Stimulated activated CD4-positive, alpha-beta T cell treated with anti-CD3 and anti-CD28 coated beads, TNF-alpha, amount 100 ng/mL, for 24 hours (primary cell): Measurements from ENCODE around the gene CATSPERE.
"Not testable (repeated sequence)": the region's sequence is repeated elsewhere in the genome, so short reads cannot be mapped to it uniquely, and the experiment has no call there.

Experiments used
- DNase-seq, 3 experiments: peaks; one replicate each; pipeline ENCODE4 v3.0.0-alpha.2; 2020; ENCODE audit warnings: low read depth in 3 of 3

Gene CATSPERE

GRCh38 chr1:244545511-244545910 is 84.4 kb downstream of the CATSPERE start:
- DNase-seq: no peak

GRCh38 chr1:244548558-244549115 is 87.6 kb downstream of the CATSPERE start:
- no peak for DNase-seq

- DNase-seq: no peak
Measured at GRCh38 chr1:244552336-244552735, 91.3 kb downstream of the CATSPERE start.

GRCh38 chr1:244556263-244556662 is 95.2 kb downstream of the CATSPERE start:
- DNase-seq: no peak

GRCh38 chr1:244557565-244557964 is 96.5 kb downstream of the CATSPERE start:
- DNase-seq: no peak

GRCh38 chr1:244559561-244559960 is 98.5 kb downstream of the CATSPERE start:
- DNase-seq: no peak

GRCh38 chr1:244562877-244563276 is 101.8 kb downstream of the CATSPERE start:
- DNase-seq: not testable (repeated sequence)

GRCh38 chr1:244573768-244574167 is 112.7 kb downstream of the CATSPERE start:
- DNase-seq: no peak

- DNase-seq: no peak
Measured at GRCh38 chr1:244576259-244576892, 115.3 kb downstream of the CATSPERE start.

- DNase-seq: not testable (repeated sequence)
Measured at GRCh38 chr1:244578205-244578604, 117.1 kb downstream of the CATSPERE start.

- DNase-seq: no peak
Measured at GRCh38 chr1:244583358-244583982, 122.4 kb downstream of the CATSPERE start.

- DNase-seq: no peak
Measured at GRCh38 chr1:244585867-244586266, 124.8 kb downstream of the CATSPERE start.

- no peak for DNase-seq
Measured at GRCh38 chr1:244590670-244591069, 129.6 kb downstream of the CATSPERE start.

GRCh38 chr1:244598611-244599010 is 137.5 kb downstream of the CATSPERE start:
- no peak for DNase-seq

GRCh38 chr1:244599937-244600350 is 138.9 kb downstream of the CATSPERE start:
- DNase-seq: peak in 2 of 3 experiments; percentile 20 to 44

GRCh38 chr1:244601336-244601735 is 140.3 kb downstream of the CATSPERE start:
- no peak for DNase-seq

GRCh38 chr1:244603498-244603897 is 142.4 kb downstream of the CATSPERE start:
- DNase-seq: no peak

GRCh38 chr1:244605835-244606370 is 144.8 kb downstream of the CATSPERE start:
- no peak for DNase-seq

GRCh38 chr1:244614113-244614836 is 153.2 kb downstream of the CATSPERE start:
- no peak for DNase-seq

- no peak for DNase-seq
Measured at GRCh38 chr1:244614879-244615278, 153.8 kb downstream of the CATSPERE start.

GRCh38 chr1:244615301-244615700 is 154.2 kb downstream of the CATSPERE start:
- no peak for DNase-seq

- DNase-seq: no peak
Measured at GRCh38 chr1:244626709-244627108, 165.6 kb downstream of the CATSPERE start.
